HepG2 (cell line): ENCODE results near the gene PELI2. TPM values are rescaled to one million over a fixed set of nuclear protein-coding genes. Genes with fewer than 3 reads are reported as not detected.

Experiments used
- ATAD3A ChIP-seq: sonication (generic); formaldehyde crosslinking; IDR thresholded peaks from 2 replicates; pipeline ENCODE4 v1.4.0; 2020; ENCODE audit warnings: missing genetic modification reagents
- CREB3 ChIP-seq: sonication (generic); formaldehyde crosslinking; IDR thresholded peaks from 2 replicates; pipeline ENCODE4 v1.5.0; 2020; ENCODE audit warnings: missing genetic modification reagents
- CTCF ChIP-seq: sonication (generic); formaldehyde crosslinking; IDR thresholded peaks from 2 replicates; pipeline ENCODE4 v1.5.0; 2020; ENCODE audit warnings: mild to moderate bottlenecking, missing genetic modification reagents, moderate library complexity
- ERF ChIP-seq: IDR thresholded peaks from 2 replicates; pipeline ENCODE4 v1.6.1; 2018; ENCODE audit warnings: missing biosample characterization, missing genetic modification reagents
- FOXA1 ChIP-seq, 2 experiments: fragments of 450-650 bp in 1 of 2; sonication (generic) in 1 of 2; formaldehyde crosslinking in 1 of 2; IDR thresholded peaks; 2 replicates each; pipeline versions ENCODE4 v1.4.0 to v1.6.1; 2016 to 2020; ENCODE audit warnings: missing genetic modification reagents in 1 of 2
- FOXA3 ChIP-seq: IDR thresholded peaks from 2 replicates; pipeline ENCODE4 v1.6.1; 2016; ENCODE audit warnings: missing genetic modification reagents, missing compliant biosample characterization
- GATAD2A ChIP-seq: IDR thresholded peaks from 2 replicates; pipeline ENCODE4 v1.6.1; 2016
- LCORL ChIP-seq, 2 experiments: fragments of 450-650 bp in 1 of 2; sonication (generic) in 1 of 2; formaldehyde crosslinking in 1 of 2; IDR thresholded peaks; 2 replicates each; pipeline versions ENCODE4 v1.5.0 to v1.6.1; 2017 to 2020; ENCODE audit warnings: antibody characterized with exemption in 1 of 2, missing genetic modification reagents in 1 of 2
- REXO4 ChIP-seq: sonication (generic); formaldehyde crosslinking; IDR thresholded peaks from 2 replicates; pipeline ENCODE4 v1.8.0; 2022; ENCODE audit warnings: missing genetic modification reagents, mild to moderate bottlenecking, borderline replicate concordance
- RNF2 ChIP-seq: fragments of 450-650 bp; conservative IDR thresholded peaks from 2 replicates; pipeline ENCODE4 v1.6.1; 2016; ENCODE audit warnings: low read depth
- SIX1 ChIP-seq: sonication (generic); formaldehyde crosslinking; IDR thresholded peaks from 2 replicates; pipeline ENCODE4 v1.4.0; 2020; ENCODE audit warnings: missing genetic modification reagents, borderline replicate concordance
- SOX6 ChIP-seq, 2 experiments: fragments of 450-650 bp in 1 of 2; sonication (generic) in 1 of 2; formaldehyde crosslinking in 1 of 2; IDR thresholded peaks; 2 replicates each; pipeline versions ENCODE4 v1.4.0 to v1.6.1; 2017 to 2020; ENCODE audit warnings: antibody characterized with exemption in 1 of 2, mild to moderate bottlenecking in 1 of 2, missing genetic modification reagents in 1 of 2
- TARDBP ChIP-seq: sonication (generic); formaldehyde crosslinking; IDR thresholded peaks from 2 replicates; pipeline ENCODE4 v1.8.0; 2022; ENCODE audit warnings: mild to moderate bottlenecking, missing genetic modification reagents
- TEAD2 ChIP-seq: sonication (generic); formaldehyde crosslinking; IDR thresholded peaks from 2 replicates; pipeline ENCODE4 v1.9.0; 2021; ENCODE audit warnings: missing genetic modification reagents
- TRIM22 ChIP-seq: fragments of 450-650 bp; IDR thresholded peaks from 2 replicates; pipeline ENCODE4 v1.6.1; 2017
- ZFP1 ChIP-seq: IDR thresholded peaks from 2 replicates; pipeline ENCODE4 v1.6.1; 2016
- ZMYM2 ChIP-seq: sonication (generic); formaldehyde crosslinking; IDR thresholded peaks from 2 replicates; pipeline ENCODE4 v1.8.0; 2022; ENCODE audit warnings: mild to moderate bottlenecking, missing genetic modification reagents
- ZNF138 ChIP-seq: sonication (generic); formaldehyde crosslinking; IDR thresholded peaks from 2 replicates; pipeline ENCODE4 v1.5.0; 2020; ENCODE audit warnings: mild to moderate bottlenecking, low read depth, missing genetic modification reagents
- ZNF253 ChIP-seq: sonication (generic); formaldehyde crosslinking; IDR thresholded peaks from 2 replicates; pipeline ENCODE4 v1.8.0; 2022; ENCODE audit warnings: mild to moderate bottlenecking, missing genetic modification reagents, borderline replicate concordance
- ZNF496 ChIP-seq: sonication (generic); formaldehyde crosslinking; IDR thresholded peaks from 2 replicates; pipeline ENCODE4 v1.8.1; 2023; ENCODE audit warnings: mild to moderate bottlenecking, moderate library complexity, missing genetic modification reagents; ENCODE audit not compliant: insufficient replicate concordance
- ZNF556 ChIP-seq: sonication (generic); formaldehyde crosslinking; IDR thresholded peaks from 2 replicates; pipeline ENCODE4 v1.4.0; 2020; ENCODE audit warnings: mild to moderate bottlenecking, missing genetic modification reagents, borderline replicate concordance
- ZNF614 ChIP-seq: IDR thresholded peaks from 2 replicates; pipeline ENCODE4 v1.6.1; 2018; ENCODE audit warnings: missing biosample characterization, missing genetic modification reagents, inconsistent platforms, borderline replicate concordance
- ZNF792 ChIP-seq: IDR thresholded peaks from 2 replicates; pipeline ENCODE4 v1.6.1; 2016
- polyA plus RNA-seq, 8 experiments: library from polyadenylated mRNA; depleted of rRNA in 3 of 8; stranded (reverse) in 7 of 8; unstranded in 1 of 8; fragments of >200 nt; fragmentation: Illumina TruSeq in 4 of 8; extraction: Trizol in 4 of 8; gene quantifications; 2 replicates each; pipeline versions ENCODE4 v1.2.1 to v1.2.3, GENCODE V29; 2011 to 2016; ENCODE audit warnings: low read depth in 4 of 8, missing spikeins in 1 of 8, mixed read lengths in 1 of 8; ENCODE audit not compliant: insufficient read depth in 1 of 8
- total RNA-seq, 5 experiments: library from RNA; depleted of rRNA; stranded (reverse); fragments of >200 nt; fragmentation: Illumina TruSeq; extraction: Trizol; gene quantifications; 2 replicates each; pipeline ENCODE4 v1.2.3, GENCODE V29; 2016; ENCODE audit warnings: low read depth in 1 of 5
- TF ChIP-seq, protein P1 (sequence below): sonication (generic); formaldehyde crosslinking; IDR thresholded peaks from 2 replicates; pipeline ENCODE4 v1.4.0; 2020; ENCODE audit warnings: mild to moderate bottlenecking, missing genetic modification reagents, borderline replicate concordance

Gene PELI2
- total and polyA plus RNA-seq, 2 of the 13 experiments (the other 11 are each of a cell fraction or from before 2014, with no cell fraction given), result 0.07 TPM; not detected in 1

DNA sequence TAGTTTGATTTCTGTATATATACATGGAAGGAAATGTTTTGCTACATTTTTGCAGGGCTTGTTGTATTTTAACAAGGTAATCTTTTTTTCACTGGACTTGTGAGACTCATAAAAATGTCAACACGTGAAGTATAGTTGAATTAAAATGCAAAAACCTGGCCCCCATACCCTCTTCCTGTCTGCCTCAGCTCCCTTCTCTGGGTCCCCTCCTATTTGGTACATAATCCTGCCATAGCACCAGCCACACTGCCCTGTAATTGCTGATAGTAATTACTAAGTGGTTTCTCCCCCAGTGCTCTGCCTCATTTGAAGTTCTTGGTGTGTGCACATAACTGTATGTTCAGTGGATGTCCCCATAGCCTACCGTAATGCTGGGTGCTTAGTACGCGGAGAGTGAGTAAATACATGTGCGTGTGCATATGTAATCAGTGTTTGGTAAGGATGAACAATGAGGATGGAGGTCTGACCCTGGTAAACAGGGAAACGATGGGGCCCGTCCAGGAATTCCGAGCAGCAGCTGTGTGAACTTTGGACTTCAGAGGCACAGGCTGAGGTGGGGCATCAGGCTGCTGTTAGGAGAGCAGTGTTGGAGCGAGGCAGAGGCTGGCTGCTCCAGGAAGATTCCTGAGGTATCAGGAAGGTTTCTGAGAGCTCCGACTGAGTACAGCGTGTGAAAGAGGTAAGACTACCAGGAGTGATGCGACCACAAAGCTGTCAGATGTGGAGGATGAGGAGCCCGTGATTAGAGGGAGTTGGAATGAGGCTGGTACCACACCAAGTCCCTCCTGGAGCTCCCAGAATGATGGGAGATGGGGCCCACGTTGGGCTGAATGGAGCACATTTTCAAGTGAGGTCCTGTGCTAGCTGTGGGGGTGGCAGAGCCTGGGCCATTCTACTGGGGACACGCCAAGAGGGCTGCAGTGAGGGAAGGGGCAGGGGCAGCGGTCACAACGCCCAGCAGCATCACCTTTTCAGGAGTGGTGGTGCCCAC, 106.8 kb downstream of the PELI2 start (continued):
- no peak for TF ChIP-seq TRIM22
- TF ChIP-seq FOXA3, result peak; percentile 86
- TF ChIP-seq ZNF792 (CRISPR knock-in tag), result peak; percentile 79; the same call in 1 of the 2 replicates
- no peak for TF ChIP-seq FOXA1 (IDR thresholded peaks at IDR 0.05)
- peak; percentile 86 for TF ChIP-seq FOXA1 (CRISPR knock-in tag; IDR thresholded peaks at IDR 0.05)
- no peak for TF ChIP-seq ZNF496 (CRISPR knock-in tag)
- no peak for TF ChIP-seq SIX1
- no peak for TF ChIP-seq ZFP1 (CRISPR knock-in tag)
- TF ChIP-seq ZMYM2 (CRISPR knock-in tag), result no peak
- TF ChIP-seq RNF2, result 0 out of 2 replicates have a peak, but pooled peaks have one; percentile 55
- TF ChIP-seq, protein P1, sequence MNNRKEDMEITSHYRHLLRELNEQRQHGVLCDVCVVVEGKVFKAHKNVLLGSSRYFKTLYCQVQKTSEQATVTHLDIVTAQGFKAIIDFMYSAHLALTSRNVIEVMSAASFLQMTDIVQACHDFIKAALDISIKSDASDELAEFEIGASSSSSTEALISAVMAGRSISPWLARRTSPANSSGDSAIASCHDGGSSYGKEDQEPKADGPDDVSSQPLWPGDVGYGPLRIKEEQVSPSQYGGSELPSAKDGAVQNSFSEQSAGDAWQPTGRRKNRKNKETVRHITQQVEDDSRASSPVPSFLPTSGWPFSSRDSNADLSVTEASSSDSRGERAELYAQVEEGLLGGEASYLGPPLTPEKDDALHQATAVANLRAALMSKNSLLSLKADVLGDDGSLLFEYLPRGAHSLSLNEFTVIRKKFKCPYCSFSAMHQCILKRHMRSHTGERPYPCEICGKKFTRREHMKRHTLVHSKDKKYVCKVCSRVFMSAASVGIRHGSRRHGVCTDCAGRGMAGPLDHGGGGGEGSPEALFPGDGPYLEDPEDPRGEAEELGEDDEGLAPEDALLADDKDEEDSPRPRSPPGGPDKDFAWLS (CRISPR knock-in tag), result no peak
- TF ChIP-seq ZNF614 (CRISPR knock-in tag), result 0 out of 2 replicates have a peak, but pooled peaks have one; percentile 51
- TF ChIP-seq SOX6 (IDR thresholded peaks at IDR 0.05), result peak; percentile 85; the same call in 1 of the 2 replicates
- peak; percentile 98 for TF ChIP-seq SOX6 (CRISPR knock-in tag; IDR thresholded peaks at IDR 0.05)
- TF ChIP-seq ZNF253, result no peak
- no peak for TF ChIP-seq ZNF556 (CRISPR knock-in tag)
- TF ChIP-seq CTCF (CRISPR knock-in tag), result 0 out of 2 replicates have a peak, but pooled peaks have one; percentile 5
- peak; percentile 36; the same call in 1 of the 2 replicates for TF ChIP-seq TARDBP (CRISPR knock-in tag)
- no peak for TF ChIP-seq LCORL (IDR thresholded peaks at IDR 0.05)
- 0 out of 2 replicates have a peak, but pooled peaks have one; percentile 39 for TF ChIP-seq LCORL (CRISPR knock-in tag; IDR thresholded peaks at IDR 0.05)
- no peak for TF ChIP-seq ZNF138
- TF ChIP-seq ERF (CRISPR knock-in tag), result 0 out of 2 replicates have a peak, but pooled peaks have one; percentile 45
- no peak for TF ChIP-seq ATAD3A (CRISPR knock-in tag)
- TF ChIP-seq TEAD2 (CRISPR knock-in tag), result no peak
- no peak for TF ChIP-seq CREB3 (CRISPR knock-in tag)
- no peak for TF ChIP-seq REXO4 (CRISPR knock-in tag)
- peak; percentile 77 for TF ChIP-seq GATAD2A (CRISPR knock-in tag)
